ENCODE measurements around the gene GDPD4.
"Not testable (repeated sequence)": the region's sequence is repeated elsewhere in the genome, so short reads cannot be mapped to it uniquely, and the experiment has no call there.

The GDPD4 gene

GRCh38 chr11:77312107-77312506, 10.6 kb upstream of the GDPD4 start:
- Histone ChIP-seq H3K9me3 (no peaks in the 10 kb centered on the region), H3K36me3 (replicated peaks) (no peaks in the 10 kb centered on the region), H3K4me3 (no peak overlapping the region), H3K27me3 (ENCODE audit: low read depth) (no peaks in the 10 kb centered on the region), H3K4me1 (no peaks in the 10 kb centered on the region)
- in situ Hi-C loops (cut with MboI; ENCODE audit: low sequenced_read_pairs) = no loop called here
- DNase-seq (ENCODE audit: low spot score in 2 of 2) = no peak

GRCh38 chr11:77311701-77312100, 10.2 kb upstream of the GDPD4 start:
- Histone ChIP-seq H3K27me3 (ENCODE audit: low read depth) (no peaks in the 10 kb centered on the region), H3K36me3 (replicated peaks) (no peaks in the 10 kb centered on the region), H3K9me3 (no peaks in the 10 kb centered on the region), H3K4me3 (no peak overlapping the region), H3K4me1 (no peaks in the 10 kb centered on the region)
- DNase-seq (ENCODE audit: low spot score in 2 of 2) = no peak
- in situ Hi-C loops (cut with MboI; ENCODE audit: low sequenced_read_pairs) = no loop called here

GRCh38 chr11:77310721-77311120, 9.2 kb upstream of the GDPD4 start:
- no peak for DNase-seq (ENCODE audit: low spot score in 2 of 2)
- Histone ChIP-seq H3K36me3 (replicated peaks) (no peaks in the 10 kb centered on the region), H3K4me1 (no peaks in the 10 kb centered on the region), H3K27me3 (ENCODE audit: low read depth) (no peaks in the 10 kb centered on the region), H3K9me3 (no peaks in the 10 kb centered on the region), H3K4me3 (no peak overlapping the region)
- in situ Hi-C loops (cut with MboI; ENCODE audit: low sequenced_read_pairs) = no loop called here

DNA sequence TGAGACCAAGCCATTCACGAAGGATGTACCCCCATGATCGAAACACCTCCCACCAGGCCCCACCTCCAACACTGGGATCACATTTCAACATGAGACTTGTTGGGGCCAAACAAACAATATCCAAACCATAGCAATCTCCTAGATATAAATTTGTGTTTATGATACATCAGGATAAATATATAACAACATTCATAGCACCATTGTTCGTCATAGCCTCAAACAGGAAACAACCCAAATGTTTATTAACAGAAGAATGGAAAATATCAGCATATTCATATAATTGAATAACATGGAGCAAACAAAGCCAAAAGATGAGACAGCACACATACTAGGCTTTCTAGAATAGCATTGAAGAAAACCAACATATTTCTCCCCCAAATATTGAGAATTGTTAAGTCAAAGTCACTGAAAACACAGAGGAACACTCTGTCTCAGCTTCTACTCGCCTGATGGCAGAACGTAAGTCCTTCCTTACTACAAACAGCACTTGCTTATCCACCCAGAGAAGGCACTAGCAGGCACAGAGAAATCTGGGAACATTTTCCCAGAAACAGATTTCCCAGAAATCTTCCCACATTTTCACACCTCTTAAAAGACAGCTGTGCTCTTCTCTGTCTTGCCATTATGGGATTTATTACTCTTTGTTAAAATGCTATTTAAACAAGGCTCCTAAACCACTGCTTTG, 8.1 kb upstream of the GDPD4 start:
- H3K27me3 ChIP-seq (ENCODE audit: low read depth) = no peaks in the 10 kb centered on the region
- H3K9me3 ChIP-seq = no peaks in the 10 kb centered on the region
- H3K4me1 ChIP-seq = no peaks in the 10 kb centered on the region
- no peaks in the 10 kb centered on the region for H3K36me3 ChIP-seq (replicated peaks)
- in situ Hi-C loops (cut with MboI; ENCODE audit: low sequenced_read_pairs) = no loop called here
- no peak for DNase-seq (ENCODE audit: low spot score in 2 of 2)
- H3K4me3 ChIP-seq = no peak overlapping the region

DNA sequence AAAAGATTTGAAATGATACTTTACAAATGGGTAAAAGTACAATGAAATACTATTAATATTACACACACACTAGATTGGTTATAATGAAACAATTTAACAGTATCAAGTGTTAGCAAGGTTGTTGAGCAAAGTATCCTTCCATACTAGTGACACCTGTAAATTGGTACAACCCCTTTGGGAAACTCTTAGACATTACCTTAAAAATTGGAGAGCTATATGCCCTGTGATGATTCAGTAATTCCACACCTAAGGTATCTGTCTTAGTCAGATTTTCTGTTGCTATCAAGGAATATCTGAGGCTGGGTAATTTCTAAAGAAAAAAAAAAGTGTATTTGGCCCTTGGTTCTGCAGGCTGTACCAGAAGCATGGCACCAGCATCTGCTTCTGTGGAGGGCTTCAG, 7.4 kb upstream of the GDPD4 start:
- H3K27me3 ChIP-seq (ENCODE audit: low read depth) = no peaks in the 10 kb centered on the region
- H3K9me3 ChIP-seq = no peaks in the 10 kb centered on the region
- in situ Hi-C loops (cut with MboI; ENCODE audit: low sequenced_read_pairs) = no loop called here
- H3K4me1 ChIP-seq = no peaks in the 10 kb centered on the region
- H3K4me3 ChIP-seq = no peak overlapping the region
- no peaks in the 10 kb centered on the region for H3K36me3 ChIP-seq (replicated peaks)
- no peak for DNase-seq (ENCODE audit: low spot score in 2 of 2)

DNA sequence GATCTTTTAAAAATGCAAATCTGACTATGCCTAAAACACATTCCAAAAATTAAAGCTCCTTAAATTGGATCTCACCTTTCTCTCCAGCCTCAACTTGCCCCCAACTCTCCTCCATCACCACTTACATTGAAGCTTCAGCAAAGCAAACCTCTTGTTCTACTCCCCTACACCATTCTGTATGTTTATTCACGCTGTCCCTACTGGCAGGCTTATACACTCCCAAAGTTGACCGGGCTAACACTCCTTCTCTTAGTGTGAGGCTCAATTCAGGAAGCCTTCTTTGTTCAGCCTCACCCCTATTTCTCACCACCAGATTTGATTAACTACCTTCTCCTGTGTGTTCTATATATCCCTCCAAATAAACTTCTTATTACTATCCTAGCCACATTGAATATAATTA, 1.8 kb upstream of the GDPD4 start:
- in situ Hi-C loops (cut with MboI; ENCODE audit: low sequenced_read_pairs) = no loop called here
- Histone ChIP-seq H3K4me3 (no peak overlapping the region), H3K27me3 (ENCODE audit: low read depth) (peaks cover 5% of the 10 kb centered on the region; the same call in 1 of the 2 replicates), H3K4me1 (no peaks in the 10 kb centered on the region), H3K9me3 (no peaks in the 10 kb centered on the region), H3K36me3 (replicated peaks) (no peaks in the 10 kb centered on the region)
- no peak for DNase-seq (ENCODE audit: low spot score in 2 of 2)

DNA sequence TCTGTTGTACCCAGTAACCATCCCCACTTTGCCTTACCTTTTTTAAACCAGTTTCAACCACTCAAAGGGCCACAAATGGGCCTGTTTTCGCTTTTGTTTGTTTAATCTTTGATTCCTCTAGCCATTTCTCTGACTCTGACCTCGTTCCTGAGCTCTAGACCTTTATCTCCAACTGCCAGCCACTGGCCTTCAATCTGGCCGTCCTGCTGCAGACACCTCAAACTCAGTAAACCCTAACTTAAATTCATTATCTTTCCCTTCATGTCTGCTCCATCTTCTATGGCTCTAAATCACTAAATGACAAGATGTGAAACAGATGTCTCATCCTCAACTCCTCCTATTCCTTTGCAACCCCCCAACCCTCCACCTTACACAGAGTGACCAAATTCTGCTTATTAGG, 1.3 kb upstream of the GDPD4 start:
- Histone ChIP-seq H3K4me3 (no peak overlapping the region), H3K36me3 (replicated peaks) (no peaks in the 10 kb centered on the region), H3K9me3 (no peaks in the 10 kb centered on the region), H3K27me3 (ENCODE audit: low read depth) (peaks cover 5% of the 10 kb centered on the region; the same call in 1 of the 2 replicates), H3K4me1 (no peaks in the 10 kb centered on the region)
- in situ Hi-C loops (cut with MboI; ENCODE audit: low sequenced_read_pairs) = no loop called here
- no peak for DNase-seq (ENCODE audit: low spot score in 2 of 2)

- no peak for DNase-seq (ENCODE audit: low spot score in 2 of 2)
- H3K9me3 ChIP-seq = no peaks in the 10 kb centered on the region; the same call in 1 of the 2 replicates
- peaks cover 5% of the 10 kb centered on the region; the same call in 1 of the 2 replicates for H3K27me3 ChIP-seq (ENCODE audit: low read depth)
- in situ Hi-C loops (cut with MboI; ENCODE audit: low sequenced_read_pairs) = no loop called here
- no peaks in the 10 kb centered on the region for H3K4me1 ChIP-seq
- no peaks in the 10 kb centered on the region for H3K36me3 ChIP-seq (replicated peaks)
- H3K4me3 ChIP-seq = no peak overlapping the region
Observed at GRCh38 chr11:77300695-77301094, 791 bp downstream of the GDPD4 start.

DNA sequence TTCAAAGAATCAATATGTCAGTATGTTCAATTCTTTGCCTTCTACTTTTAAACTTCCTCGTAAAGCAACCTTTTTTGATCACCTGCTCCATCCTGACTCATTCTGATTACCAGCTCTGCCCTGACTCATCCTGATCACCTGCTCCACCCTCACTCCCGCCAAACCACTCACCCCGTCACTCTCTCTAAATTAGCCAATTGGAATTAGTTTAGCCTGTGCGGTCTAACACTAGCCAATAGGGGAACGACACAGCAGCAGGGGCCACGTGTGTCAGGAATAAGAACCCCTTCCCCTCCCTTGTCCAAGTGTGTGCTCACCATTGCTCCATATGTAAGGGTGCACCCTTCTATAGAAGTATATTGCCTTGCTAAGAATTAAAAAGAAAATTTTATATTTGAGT, 1.5 kb downstream of the GDPD4 start:
- H3K36me3 ChIP-seq (replicated peaks); H3K9me3 ChIP-seq; H3K4me3 ChIP-seq; H3K27me3 ChIP-seq (ENCODE audit: low read depth); DNase-seq (ENCODE audit: low spot score in 2 of 2); in situ Hi-C loops (cut with MboI; ENCODE audit: low sequenced_read_pairs); H3K4me1 ChIP-seq: not testable (repeated sequence)

DNA sequence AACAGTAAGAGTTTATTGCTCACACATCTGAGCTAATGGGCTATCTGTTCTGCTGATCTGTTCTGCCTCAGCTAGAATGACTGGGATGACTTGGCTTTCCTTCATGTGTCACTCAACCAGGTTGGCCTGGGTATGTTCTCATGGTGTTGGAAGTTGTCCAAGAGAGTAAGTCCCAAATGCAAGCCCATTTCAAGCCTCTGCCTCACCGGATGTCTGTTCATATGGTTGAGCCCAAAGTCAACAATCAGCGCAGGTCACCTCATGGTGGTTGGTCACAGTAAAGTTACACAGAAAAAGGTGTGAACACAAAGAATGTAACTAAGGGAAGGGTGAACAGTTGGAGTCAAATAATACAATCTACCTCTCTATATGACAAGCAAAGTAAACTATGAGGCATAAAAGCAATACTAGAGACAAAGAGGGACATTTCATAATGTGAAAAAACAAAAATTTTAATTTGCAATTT, 1.9 kb downstream of the GDPD4 start:
- no peaks in the 10 kb centered on the region for H3K36me3 ChIP-seq (replicated peaks)
- H3K27me3 ChIP-seq (ENCODE audit: low read depth) = peaks cover 5% of the 10 kb centered on the region; the same call in 1 of the 2 replicates
- H3K9me3 ChIP-seq = no peaks in the 10 kb centered on the region; the same call in 1 of the 2 replicates
- in situ Hi-C loops (cut with MboI; ENCODE audit: low sequenced_read_pairs) = no loop called here
- DNase-seq (ENCODE audit: low spot score in 2 of 2) = no peak
- no peaks in the 10 kb centered on the region for H3K4me1 ChIP-seq
- no peak overlapping the region for H3K4me3 ChIP-seq

DNA sequence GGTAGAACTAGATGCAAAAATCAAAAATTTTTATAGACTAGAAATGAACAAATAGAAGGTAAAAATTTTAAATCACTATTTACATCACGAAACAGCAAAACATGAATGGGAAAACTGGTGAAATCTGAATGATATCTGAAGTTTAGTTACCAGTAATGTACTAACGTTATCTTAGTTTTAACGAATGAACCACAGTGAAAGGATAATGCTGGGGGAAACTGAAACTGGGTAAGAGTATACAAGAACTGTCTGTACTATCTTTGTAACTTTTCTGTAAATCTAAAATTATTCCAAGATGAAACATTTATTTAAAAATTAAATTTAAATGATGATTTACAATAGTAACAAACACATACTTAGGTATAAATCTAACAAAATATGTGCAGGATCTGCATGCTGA, 7.4 kb downstream of the GDPD4 start:
- no peak for DNase-seq (ENCODE audit: low spot score in 2 of 2)
- Histone ChIP-seq H3K9me3 (no peaks in the 10 kb centered on the region; the same call in 1 of the 2 replicates), H3K4me3 (no peak overlapping the region), H3K27me3 (ENCODE audit: low read depth) (peaks cover 6% of the 10 kb centered on the region), H3K4me1 (no peaks in the 10 kb centered on the region), H3K36me3 (replicated peaks) (no peaks in the 10 kb centered on the region)
- in situ Hi-C loops (cut with MboI; ENCODE audit: low sequenced_read_pairs) = no loop called here

DNA sequence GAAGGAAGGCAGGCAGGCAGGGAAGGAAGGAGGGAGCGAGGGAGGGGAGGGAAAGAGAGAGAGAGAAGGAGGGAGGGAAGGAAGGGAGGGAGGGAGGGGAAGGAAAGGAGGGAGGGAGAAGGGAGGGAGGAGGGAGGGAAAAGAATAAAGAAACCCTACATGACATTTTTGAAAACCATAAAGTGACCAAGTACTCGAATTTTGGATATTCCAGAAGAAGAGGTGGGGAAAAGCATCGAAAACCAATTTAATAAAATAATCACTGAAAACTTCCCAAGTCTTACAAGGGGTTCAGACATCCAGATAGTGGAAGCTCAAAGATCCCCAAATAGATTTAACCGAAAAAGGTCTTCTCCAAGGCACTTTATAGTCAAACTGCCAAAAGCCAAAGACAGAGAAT, 11.7 kb downstream of the GDPD4 start:
- Histone ChIP-seq H3K27me3 (ENCODE audit: low read depth) (peaks cover 5% of the 10 kb centered on the region), H3K9me3 (no peaks in the 10 kb centered on the region), H3K36me3 (replicated peaks) (no peaks in the 10 kb centered on the region), H3K4me1 (no peaks in the 10 kb centered on the region), H3K4me3 (no peak overlapping the region)
- no peak for DNase-seq (ENCODE audit: low spot score in 2 of 2)
- in situ Hi-C loops (cut with MboI; ENCODE audit: low sequenced_read_pairs) = no loop called here

GRCh38 chr11:77287615-77288273, 13.7 kb downstream of the GDPD4 start:
- in situ Hi-C loops (cut with MboI; ENCODE audit: low sequenced_read_pairs) = no loop called here
- Histone ChIP-seq H3K4me1 (no peaks in the 10 kb centered on the region), H3K27me3 (ENCODE audit: low read depth) (peaks cover 10% of the 10 kb centered on the region), H3K36me3 (replicated peaks) (no peaks in the 10 kb centered on the region), H3K4me3 (no peak overlapping the region), H3K9me3 (no peaks in the 10 kb centered on the region)
- no peak for DNase-seq (ENCODE audit: low spot score in 2 of 2)

DNA sequence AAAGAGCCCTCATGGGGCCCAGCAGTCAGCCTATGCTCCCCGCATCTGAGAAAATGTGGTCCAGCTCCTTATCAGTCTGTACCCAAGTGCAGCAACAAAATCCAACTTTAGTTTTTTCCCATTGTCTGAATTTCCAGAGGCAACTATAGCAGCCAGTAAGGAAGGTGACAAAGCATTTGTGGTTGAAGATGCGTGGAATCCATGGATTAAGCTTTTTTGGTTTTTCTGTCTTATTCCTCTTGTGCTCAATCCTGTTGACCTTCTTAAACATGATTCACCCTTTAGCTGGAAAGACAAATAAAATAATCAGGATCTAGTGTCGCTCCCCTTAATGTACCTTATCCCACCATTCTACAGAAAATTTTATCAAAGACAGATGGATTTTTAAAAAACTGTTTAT, 14.3 kb downstream of the GDPD4 start:
- Histone ChIP-seq H3K4me1 (no peaks in the 10 kb centered on the region), H3K36me3 (replicated peaks) (no peaks in the 10 kb centered on the region), H3K9me3 (no peaks in the 10 kb centered on the region), H3K4me3 (no peak overlapping the region), H3K27me3 (ENCODE audit: low read depth) (peaks cover 10% of the 10 kb centered on the region)
- DNase-seq (ENCODE audit: low spot score in 2 of 2) = no peak
- in situ Hi-C loops (cut with MboI; ENCODE audit: low sequenced_read_pairs) = no loop called here

Data from HAP-1 (cell line).